ENCODE data around the gene ACTRT1. TPM values are rescaled to one million over a fixed set of nuclear protein-coding genes. Genes with fewer than 3 reads are reported as not detected.

Gene ACTRT1
- total RNA-seq = not detected in 2 replicates

GRCh38 chrX:128052303-128052702 is at the start of gene ACTRT1:
Gene ACTRT1 (minus strand): TSS chrX:128052403. CDS start chrX:128052206, 197 bp downstream.
- intact Hi-C loops (cut with micrococcal nuclease) = no loop called here

GRCh38 chrX:128078545-128078944 is 26.3 kb upstream of the ACTRT1 start:
- intact Hi-C loops (cut with micrococcal nuclease) = no loop called here

GRCh38 chrX:128057421-128057820 is 5.2 kb upstream of the ACTRT1 start:
- intact Hi-C loops (cut with micrococcal nuclease) = no loop called here

GRCh38 chrX:128051526-128051925 is 677 bp downstream of the ACTRT1 start:
- intact Hi-C loops (cut with micrococcal nuclease) = no loop called here

- intact Hi-C loops (cut with micrococcal nuclease) = no loop called here
These were observed 16.9 kb downstream of the ACTRT1 start for GRCh38 chrX:128035318-128035717.

GRCh38 chrX:128021566-128021965 is 30.6 kb downstream of the ACTRT1 start:
- intact Hi-C loops (cut with micrococcal nuclease) = no loop called here

DNA sequence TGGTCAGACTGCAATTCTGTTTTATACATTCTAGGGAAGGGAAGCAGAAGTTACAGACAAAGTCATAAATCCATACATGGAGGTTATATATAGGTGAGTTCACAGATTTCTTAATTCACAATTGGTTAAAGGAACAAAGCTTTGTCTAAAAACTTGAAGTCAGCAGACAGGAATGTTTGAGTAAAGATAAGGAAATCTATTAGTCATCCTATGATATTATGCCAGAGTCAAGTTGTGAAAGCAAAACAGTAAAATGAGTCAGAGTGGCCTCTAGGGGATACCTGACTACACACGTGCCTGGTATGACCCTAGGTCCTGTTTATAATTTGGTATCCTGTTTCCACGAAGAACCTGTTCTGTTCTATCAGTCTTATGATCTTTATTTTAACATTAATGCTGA is 31.5 kb downstream of the ACTRT1 start:
- intact Hi-C loops (cut with micrococcal nuclease) = no loop called here

DNA sequence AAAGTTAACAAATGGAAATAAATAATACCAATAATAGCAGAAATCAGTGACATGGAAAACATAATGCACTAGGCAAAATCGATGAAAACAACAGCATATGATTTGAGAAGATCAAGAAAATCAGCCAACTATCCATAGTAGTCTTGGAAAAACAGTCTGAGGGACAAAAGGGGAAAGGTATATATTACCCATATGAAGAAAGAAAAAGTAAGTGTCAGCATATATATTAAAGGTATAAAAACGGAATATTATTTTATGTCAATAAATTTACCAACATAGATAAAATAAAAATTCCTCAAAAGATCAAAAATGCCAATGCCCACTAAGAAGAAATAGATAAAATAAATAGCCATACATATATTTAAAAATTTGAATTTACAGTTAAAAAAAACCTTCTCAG is 33.0 kb downstream of the ACTRT1 start:
- intact Hi-C loops (cut with micrococcal nuclease) = no loop called here

GRCh38 chrX:128012015-128012414 is 40.2 kb downstream of the ACTRT1 start:
- intact Hi-C loops (cut with micrococcal nuclease) = no loop called here

- intact Hi-C loops (cut with micrococcal nuclease) = no loop called here
These were observed 44.3 kb downstream of the ACTRT1 start for GRCh38 chrX:128007882-128008281.

All from T-helper 2 cell treated with Interferon-gamma antibody and Interleukin-4, amounts not matched to agents 100 ng/mL and 5 ng/mL, for 36 hours (primary cell).